HFF-Myc (cell line): ENCODE data around the gene NF1.

ENCODE experiments used
- DNase-seq: peaks from one replicate; pipeline ENCODE4 v3.0.0-alpha.2; 2011; ENCODE audit warnings: low read depth; ENCODE audit errors: extremely low read depth
- H3K4me3 ChIP-seq: replicated peaks from 2 replicates; pipeline ENCODE4 v1.5.1; 2011; ENCODE audit warnings: low read depth, mild to moderate bottlenecking, control low read depth, low read length
- TF ChIP-seq, protein P1 (sequence below): IDR thresholded peaks from 2 replicates; pipeline ENCODE4 v1.5.1; 2012; ENCODE audit warnings: mild to moderate bottlenecking, low read depth, low read length, control low read depth; ENCODE audit errors: missing control alignments

NF1 gene

DNA sequence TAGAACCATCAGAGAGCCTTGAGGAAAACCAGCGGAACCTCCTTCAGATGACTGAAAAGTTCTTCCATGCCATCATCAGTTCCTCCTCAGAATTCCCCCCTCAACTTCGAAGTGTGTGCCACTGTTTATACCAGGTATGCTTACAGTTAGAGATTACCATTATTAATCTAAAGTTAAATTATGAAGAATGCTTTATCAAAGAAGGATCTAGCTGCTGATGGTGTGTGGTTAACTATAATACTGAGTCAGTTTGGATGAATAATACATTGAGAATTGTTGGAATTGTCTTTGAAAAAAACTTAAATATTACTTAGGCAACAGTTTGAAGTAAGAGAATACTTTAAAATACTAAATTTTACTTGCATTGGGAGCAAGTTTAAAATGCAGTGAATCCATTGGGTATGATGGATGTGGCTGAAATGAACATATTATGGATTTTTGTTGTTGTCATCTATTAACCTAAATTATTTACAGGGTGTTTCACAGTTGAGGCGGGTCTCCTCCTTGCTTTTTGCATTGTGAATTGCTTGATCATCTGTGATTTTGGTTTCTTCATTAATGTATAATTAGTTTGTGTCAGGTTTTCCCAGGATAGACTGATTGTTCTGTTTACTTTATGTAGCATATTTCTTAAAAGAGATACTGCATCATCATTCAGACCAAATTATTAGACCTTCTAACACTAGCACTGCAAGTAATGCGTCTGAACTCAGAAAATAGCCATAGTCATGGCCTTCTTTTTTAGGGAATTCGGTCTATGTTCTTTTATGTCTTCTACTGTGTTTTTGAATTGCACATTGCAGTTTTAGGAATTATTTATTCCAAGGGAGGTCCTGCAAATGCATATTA is 154.4 kb downstream of the NF1 start:
- no peak for DNase-seq

GRCh38 chr17:31249835-31250141 is 155.0 kb downstream of the NF1 start:
- TF ChIP-seq, protein P1, sequence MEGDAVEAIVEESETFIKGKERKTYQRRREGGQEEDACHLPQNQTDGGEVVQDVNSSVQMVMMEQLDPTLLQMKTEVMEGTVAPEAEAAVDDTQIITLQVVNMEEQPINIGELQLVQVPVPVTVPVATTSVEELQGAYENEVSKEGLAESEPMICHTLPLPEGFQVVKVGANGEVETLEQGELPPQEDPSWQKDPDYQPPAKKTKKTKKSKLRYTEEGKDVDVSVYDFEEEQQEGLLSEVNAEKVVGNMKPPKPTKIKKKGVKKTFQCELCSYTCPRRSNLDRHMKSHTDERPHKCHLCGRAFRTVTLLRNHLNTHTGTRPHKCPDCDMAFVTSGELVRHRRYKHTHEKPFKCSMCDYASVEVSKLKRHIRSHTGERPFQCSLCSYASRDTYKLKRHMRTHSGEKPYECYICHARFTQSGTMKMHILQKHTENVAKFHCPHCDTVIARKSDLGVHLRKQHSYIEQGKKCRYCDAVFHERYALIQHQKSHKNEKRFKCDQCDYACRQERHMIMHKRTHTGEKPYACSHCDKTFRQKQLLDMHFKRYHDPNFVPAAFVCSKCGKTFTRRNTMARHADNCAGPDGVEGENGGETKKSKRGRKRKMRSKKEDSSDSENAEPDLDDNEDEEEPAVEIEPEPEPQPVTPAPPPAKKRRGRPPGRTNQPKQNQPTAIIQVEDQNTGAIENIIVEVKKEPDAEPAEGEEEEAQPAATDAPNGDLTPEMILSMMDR: no peak
- H3K4me3 ChIP-seq: no peak overlapping the region
- no peak for DNase-seq

More for the DNA sequence above, 154.4 kb downstream of the NF1 start:
- H3K4me3 ChIP-seq: no peak overlapping the region
- TF ChIP-seq, protein P1: no peak

DNA sequence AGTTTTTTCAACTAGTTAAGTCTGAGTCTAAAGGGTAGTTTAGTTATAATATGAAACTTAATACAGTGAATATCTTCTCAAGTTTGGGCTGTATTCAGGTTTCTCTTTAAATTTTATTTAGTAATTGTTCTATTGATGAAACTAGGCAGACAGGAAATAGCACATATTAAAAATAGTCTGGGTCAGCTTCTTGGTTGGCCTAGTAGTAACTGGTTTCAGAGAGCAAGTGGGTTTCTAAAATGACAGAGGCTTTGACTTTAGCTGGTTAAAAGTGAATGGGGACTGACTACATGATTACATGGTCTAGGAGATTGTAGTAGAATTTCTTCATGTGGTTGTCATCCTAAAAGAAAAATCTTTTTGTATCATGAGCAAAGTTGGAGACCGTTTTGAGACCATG is 155.5 kb downstream of the NF1 start:
- TF ChIP-seq, protein P1: no peak

GRCh38 chr17:31251105-31251969 is 156.6 kb downstream of the NF1 start:
- no peak for DNase-seq
- TF ChIP-seq, protein P1: no peak
- no peak overlapping the region for H3K4me3 ChIP-seq

More for the DNA sequence above, 155.5 kb downstream of the NF1 start:
- DNase-seq: no peak
- H3K4me3 ChIP-seq: no peak overlapping the region

GRCh38 chr17:31251970-31252328 is 157.2 kb downstream of the NF1 start:
- H3K4me3 ChIP-seq: no peak overlapping the region
- TF ChIP-seq, protein P1: no peak
- no peak for DNase-seq

- TF ChIP-seq, protein P1: no peak
- DNase-seq: no peak
- H3K4me3 ChIP-seq: no peak overlapping the region
These were observed 158.0 kb downstream of the NF1 start for GRCh38 chr17:31252741-31253140.
